Body of pancreas (tissue), 4 donors: ENCODE data around the gene ATRN. TPM values are rescaled to one million over a fixed set of nuclear protein-coding genes. Genes with fewer than 3 reads are reported as not detected.

Experiments used
- ATAC-seq: fragments of 150-250 bp; one replicate; pipeline ENCODE4 v1.9.1; 2016
- DNase-seq, 4 donors: peaks; one replicate each; pipeline ENCODE4 v3.0.0-alpha.2; 2019
- H3K27ac ChIP-seq, 4 donors: fragments of 200-600 bp; sonication (generic); 1 replicate in 3 of 4; 2 replicates in 1 of 4; pipeline versions ENCODE4 v1.5.1 to v1.6.1; 2016 to 2019; ENCODE audit warnings: mild to moderate bottlenecking in 1 of 4, mixed read lengths in 1 of 4, moderate library complexity in 1 of 4
- H3K27me3 ChIP-seq, 2 donors: fragments of 200-600 bp; sonication (generic); one replicate each; pipeline ENCODE4 v1.6.0; 2016; ENCODE audit warnings: mild to moderate bottlenecking in 1 of 2
- H3K36me3 ChIP-seq, 2 donors: fragments of 200-600 bp; sonication (generic); replicated peaks in 1 of 2; 2 replicates each; pipeline ENCODE4 v1.5.1; 2016; ENCODE audit warnings: low read depth in 2 of 2; ENCODE audit not compliant: insufficient read depth in 1 of 2
- H3K4me1 ChIP-seq: fragments of 200-600 bp; sonication (generic); one replicate; pipeline ENCODE4 v1.6.0; 2016
- H3K4me3 ChIP-seq, 2 donors: fragments of 200-600 bp; sonication (generic); 1 replicate in 1 of 2; 2 replicates in 1 of 2; pipeline ENCODE4 v1.5.1; 2016 to 2019
- H3K9me3 ChIP-seq, 3 donors: fragments of 200-600 bp; sonication (generic); 1 replicate in 2 of 3; 2 replicates in 1 of 3; pipeline ENCODE4 v1.5.1; 2016
- POLR2A ChIP-seq, 3 donors: fragments of 450-650 bp; IDR thresholded peaks; one replicate each; pipeline ENCODE4 v1.6.1; 2016; ENCODE audit warnings: antibody characterized with exemption in 3 of 3, mild to moderate bottlenecking in 2 of 3
- WGBS, 2 donors: methylation state at CpG; one replicate each; pipeline ENCODE4 v1.1.5; 2017; 5-methylcytosine and 5-hydroxymethylcytosine counted together
- intact Hi-C: fragments of 100-400 bp; cut with DNase I; formaldehyde crosslinking; loops from one replicate; pipeline ENCODE4 v1.15.1; 2023
- total RNA-seq, 2 donors: library from RNA; depleted of rRNA; stranded (reverse); fragments of >200 nt; gene quantifications; one replicate each; pipeline ENCODE4 v1.1.0, GENCODE V29; 2016
- TF ChIP-seq, protein P1 (sequence below), 7 experiments: fragments of 450-650 bp in 4 of 7; fragments of 200-600 bp in 3 of 7; sonication (generic) in 3 of 7; IDR thresholded peaks; one replicate each; pipeline ENCODE4 v1.5.1; 2016 to 2019; ENCODE audit warnings: antibody characterized with exemption in 7 of 7

ATRN gene
- total RNA-seq, 2 donors from 2014 or later = 17.6 to 18.8 TPM

DNA sequence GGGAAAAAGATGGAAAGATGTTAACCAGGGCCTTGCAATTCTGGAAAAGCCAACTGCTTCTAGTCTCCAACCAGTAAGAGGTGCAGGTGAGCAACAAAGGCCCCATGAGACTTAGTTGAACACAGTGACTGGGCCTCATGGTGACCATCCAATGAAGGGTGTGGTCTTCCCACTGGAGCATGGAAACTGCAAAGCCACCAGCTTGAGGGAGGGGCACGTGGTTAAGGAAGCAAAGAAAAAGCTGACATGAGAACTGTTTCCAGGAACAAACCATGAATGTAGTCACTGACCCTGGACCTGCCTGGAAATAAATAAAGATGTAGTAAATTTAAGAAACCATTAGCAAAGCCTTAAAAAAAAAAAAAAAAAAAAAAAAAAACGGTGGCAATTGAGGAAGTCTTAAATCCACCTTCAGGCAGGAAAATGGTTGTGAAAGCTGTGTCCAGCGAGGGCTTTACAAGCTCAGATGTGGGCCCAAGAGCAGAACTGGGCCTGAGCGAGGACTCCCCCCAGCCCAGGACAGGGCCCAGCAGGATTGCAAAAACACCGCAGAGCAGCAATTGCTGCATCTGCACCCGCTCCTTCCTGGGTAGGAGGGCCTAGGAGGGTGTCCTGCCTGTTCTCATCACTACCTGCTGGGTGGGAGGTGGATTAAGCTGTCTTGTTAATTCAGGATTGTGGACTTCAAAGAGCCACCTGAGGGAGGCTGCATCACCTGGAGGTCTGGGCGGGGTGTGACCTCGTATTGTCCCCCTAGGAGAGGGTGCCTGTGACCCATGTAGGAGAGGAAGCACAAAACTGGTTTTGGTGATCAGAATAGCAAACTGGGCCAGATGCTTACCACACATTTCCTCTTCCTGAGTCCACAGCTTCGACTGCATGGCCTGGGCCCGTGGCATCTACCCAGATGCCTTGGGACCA is 182.1 kb downstream of the ATRN start:
- H3K9me3 ChIP-seq = no peaks in the 10 kb centered on the region
- no peak overlapping the region for H3K4me3 ChIP-seq
- no peak overlapping the region for H3K27ac ChIP-seq
- H3K36me3 ChIP-seq = no peaks in the 10 kb centered on the region
- H3K27me3 ChIP-seq = no peaks in the 10 kb centered on the region
- 72 to 81% methylated on average over 9 to 10 of the region's 10 CpGs for WGBS, 2 donors
- ATAC-seq (no peak), DNase-seq (peak in 1 of 4 donors; percentile 7)
- peaks cover 17% of the 10 kb centered on the region for H3K4me1 ChIP-seq
- TF ChIP-seq POLR2A (IDR thresholded peaks at IDR 0.05) = no peak
- TF ChIP-seq, protein P1, sequence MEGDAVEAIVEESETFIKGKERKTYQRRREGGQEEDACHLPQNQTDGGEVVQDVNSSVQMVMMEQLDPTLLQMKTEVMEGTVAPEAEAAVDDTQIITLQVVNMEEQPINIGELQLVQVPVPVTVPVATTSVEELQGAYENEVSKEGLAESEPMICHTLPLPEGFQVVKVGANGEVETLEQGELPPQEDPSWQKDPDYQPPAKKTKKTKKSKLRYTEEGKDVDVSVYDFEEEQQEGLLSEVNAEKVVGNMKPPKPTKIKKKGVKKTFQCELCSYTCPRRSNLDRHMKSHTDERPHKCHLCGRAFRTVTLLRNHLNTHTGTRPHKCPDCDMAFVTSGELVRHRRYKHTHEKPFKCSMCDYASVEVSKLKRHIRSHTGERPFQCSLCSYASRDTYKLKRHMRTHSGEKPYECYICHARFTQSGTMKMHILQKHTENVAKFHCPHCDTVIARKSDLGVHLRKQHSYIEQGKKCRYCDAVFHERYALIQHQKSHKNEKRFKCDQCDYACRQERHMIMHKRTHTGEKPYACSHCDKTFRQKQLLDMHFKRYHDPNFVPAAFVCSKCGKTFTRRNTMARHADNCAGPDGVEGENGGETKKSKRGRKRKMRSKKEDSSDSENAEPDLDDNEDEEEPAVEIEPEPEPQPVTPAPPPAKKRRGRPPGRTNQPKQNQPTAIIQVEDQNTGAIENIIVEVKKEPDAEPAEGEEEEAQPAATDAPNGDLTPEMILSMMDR (IDR thresholded peaks at IDR 0.05) = no peak
- intact Hi-C loops = no loop called here

DNA sequence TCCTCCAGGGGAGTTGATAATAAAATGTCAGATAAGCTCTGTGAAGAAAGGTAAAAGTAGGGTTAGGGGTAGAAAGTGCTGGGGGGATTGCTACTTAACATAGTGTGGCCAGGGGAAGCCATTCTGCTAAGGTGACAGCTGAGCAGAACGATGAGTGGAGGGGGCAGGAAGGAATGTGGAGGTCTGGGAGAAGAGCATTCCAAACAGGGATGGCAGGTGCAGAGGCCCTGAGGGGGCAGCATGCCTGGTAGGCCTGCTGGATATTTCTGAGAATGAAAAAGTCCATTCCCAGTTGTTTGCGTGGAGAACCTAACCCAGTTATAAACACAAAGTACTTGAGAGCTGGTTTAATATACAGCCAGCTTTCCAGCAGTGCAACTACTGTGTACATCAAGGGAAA is 183.1 kb downstream of the ATRN start:
- 73 to 83% methylated on average over 2 of the region's 2 CpGs for WGBS, 2 donors
- TF ChIP-seq, protein P1 (IDR thresholded peaks at IDR 0.05) = no peak
- TF ChIP-seq POLR2A (IDR thresholded peaks at IDR 0.05) = no peak
- Histone ChIP-seq H3K4me1 (peaks cover 17% of the 10 kb centered on the region), H3K36me3 (no peaks in the 10 kb centered on the region), H3K4me3 (no peak overlapping the region), H3K9me3 (no peaks in the 10 kb centered on the region), H3K27me3 (no peaks in the 10 kb centered on the region), H3K27ac (no peak overlapping the region)
- DNase-seq = no peak
- ATAC-seq = no peak
- intact Hi-C loops = no loop called here

DNA sequence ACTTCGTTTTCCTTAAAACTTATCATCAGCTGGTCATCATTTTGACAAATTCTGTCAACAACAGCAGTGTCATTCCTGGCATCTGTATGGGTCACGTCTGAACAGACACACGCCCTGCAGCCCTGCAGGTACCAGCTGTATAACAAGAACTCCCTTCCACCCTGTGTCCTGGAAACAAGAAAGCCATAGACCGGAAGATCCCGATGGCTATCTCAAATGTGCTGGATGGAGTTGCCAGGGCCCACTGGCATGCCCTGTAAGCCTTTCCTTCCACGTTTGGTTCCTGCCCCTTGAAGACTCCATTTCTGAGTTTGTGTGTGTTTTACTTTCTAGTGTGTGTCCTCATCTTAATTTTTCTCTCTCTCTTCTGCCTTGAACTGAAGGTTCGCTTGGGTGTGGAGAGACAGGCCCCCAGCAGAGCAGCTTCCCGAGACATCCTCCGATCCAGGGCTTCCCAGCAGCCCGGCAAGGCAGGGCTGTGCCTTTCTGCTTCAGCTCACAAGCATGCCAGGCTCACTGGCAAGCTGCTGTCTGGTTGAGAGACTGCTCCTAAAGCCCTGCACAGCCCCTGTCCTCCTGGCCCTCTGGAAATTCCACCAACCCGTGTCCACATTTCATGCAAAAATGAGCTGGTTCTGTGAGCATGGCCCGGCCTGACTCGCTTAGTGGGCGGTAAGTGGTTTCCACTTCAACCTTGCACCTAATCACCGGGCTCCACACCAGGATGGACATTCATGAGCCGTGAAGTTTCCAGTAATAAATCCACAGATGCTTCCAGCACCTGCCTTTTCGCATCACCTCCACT is 183.7 kb downstream of the ATRN start:
- H3K36me3 ChIP-seq = no peaks in the 10 kb centered on the region
- ATAC-seq (no peak), DNase-seq (peak in 1 of 4 donors; percentile 6)
- 85 to 86% methylated on average over 16 to 17 of the region's 17 CpGs for WGBS, 2 donors
- H3K27me3 ChIP-seq = no peaks in the 10 kb centered on the region
- peaks cover 17% of the 10 kb centered on the region for H3K4me1 ChIP-seq
- intact Hi-C loops = no loop called here
- TF ChIP-seq POLR2A (IDR thresholded peaks at IDR 0.05) = no peak
- TF ChIP-seq, protein P1 (IDR thresholded peaks at IDR 0.05) = no peak
- no peak overlapping the region for H3K4me3 ChIP-seq
- no peaks in the 10 kb centered on the region for H3K9me3 ChIP-seq
- no peak overlapping the region for H3K27ac ChIP-seq

DNA sequence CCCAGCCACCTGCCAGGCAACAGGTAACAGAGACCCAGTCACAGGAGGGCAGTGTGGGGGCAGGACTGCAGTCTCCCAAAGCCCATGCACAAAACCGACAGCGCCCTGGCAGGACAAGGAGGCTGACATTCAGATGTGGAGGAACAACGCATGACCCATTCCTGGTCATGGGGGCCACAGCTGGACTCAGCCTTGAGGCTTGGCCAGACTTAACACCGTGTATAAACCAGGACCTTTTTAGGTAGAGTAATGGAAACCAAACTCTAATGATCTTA is 184.2 kb downstream of the ATRN start:
- ATAC-seq (no peak), DNase-seq (no peak)
- Histone ChIP-seq H3K4me3 (no peak overlapping the region), H3K27ac (no peak overlapping the region), H3K9me3 (no peaks in the 10 kb centered on the region), H3K36me3 (no peaks in the 10 kb centered on the region), H3K4me1 (peaks cover 17% of the 10 kb centered on the region), H3K27me3 (no peaks in the 10 kb centered on the region)
- intact Hi-C loops = no loop called here
- TF ChIP-seq POLR2A (IDR thresholded peaks at IDR 0.05) = no peak
- TF ChIP-seq, protein P1 (IDR thresholded peaks at IDR 0.05) = no peak
- WGBS, 2 donors = 68 to 89% methylated on average over 3 to 4 of the region's 4 CpGs
